Measurements from ENCODE around the gene ACTR8.

The ACTR8 gene

GRCh38 chr3:53823956-53824657 lies 57.8 kb downstream of the ACTR8 start:
- Histone ChIP-seq H3K79me2 (ENCODE audit: low read length) (no peaks in the 10 kb centered on the region), H3K4me2 (ENCODE audit: low read depth, low read length) (no peak overlapping the region), H2AFZ (ENCODE audit: low read length) (no peak overlapping the region), H3K4me1 (ENCODE audit: low read length) (no peaks in the 10 kb centered on the region), H4K20me1 (ENCODE audit: insufficient read depth, low read length) (no peaks in the 10 kb centered on the region), H3K27me3 (replicated peaks; ENCODE audit: insufficient read depth, low read length) (no peaks in the 10 kb centered on the region), H3K27ac (ENCODE audit: low read length) (no peak overlapping the region), H3K4me3 (ENCODE audit: low read length) (no peak overlapping the region), H3F3A (ENCODE audit: insufficient read depth, low read length) (no peaks in the 10 kb centered on the region), H3K9ac (ENCODE audit: low read length) (no peak overlapping the region), H3K36me3 (replicated peaks; ENCODE audit: insufficient read depth, low read length) (no peaks in the 10 kb centered on the region), H3K9me3 (replicated peaks; ENCODE audit: insufficient read depth, low read length) (no peaks in the 10 kb centered on the region), H3K9me2 (replicated peaks; ENCODE audit: insufficient read depth, low read length) (no peaks in the 10 kb centered on the region)
- no peak for TF ChIP-seq CTCF (IDR thresholded peaks at IDR 0.05; ENCODE audit: low read length)
- TF ChIP-seq EZH2phosphoT487 (IDR thresholded peaks at IDR 0.05; ENCODE audit: low read length), result no peak
- no peak for TF ChIP-seq EZH2 (optimal IDR thresholded peaks at IDR 0.05; ENCODE audit: low read depth, low read length)
- no peak for DNase-seq

- Histone ChIP-seq H2AFZ (ENCODE audit: low read length) (no peak overlapping the region), H4K20me1 (ENCODE audit: insufficient read depth, low read length) (no peaks in the 10 kb centered on the region), H3K4me1 (ENCODE audit: low read length) (no peaks in the 10 kb centered on the region), H3K27ac (ENCODE audit: low read length) (no peak overlapping the region), H3K4me2 (ENCODE audit: low read depth, low read length) (no peak overlapping the region), H3K36me3 (replicated peaks; ENCODE audit: insufficient read depth, low read length) (no peaks in the 10 kb centered on the region), H3K27me3 (replicated peaks; ENCODE audit: insufficient read depth, low read length) (no peaks in the 10 kb centered on the region), H3K9ac (ENCODE audit: low read length) (no peak overlapping the region), H3F3A (ENCODE audit: insufficient read depth, low read length) (no peaks in the 10 kb centered on the region), H3K9me2 (replicated peaks; ENCODE audit: insufficient read depth, low read length) (no peaks in the 10 kb centered on the region), H3K79me2 (ENCODE audit: low read length) (no peaks in the 10 kb centered on the region), H3K9me3 (replicated peaks; ENCODE audit: insufficient read depth, low read length) (no peaks in the 10 kb centered on the region), H3K4me3 (ENCODE audit: low read length) (no peak overlapping the region)
- no peak for DNase-seq
- no peak for TF ChIP-seq EZH2 (optimal IDR thresholded peaks at IDR 0.05; ENCODE audit: low read depth, low read length)
- TF ChIP-seq CTCF (IDR thresholded peaks at IDR 0.05; ENCODE audit: low read length), result no peak
- no peak for TF ChIP-seq EZH2phosphoT487 (IDR thresholded peaks at IDR 0.05; ENCODE audit: low read length)
Observed at GRCh38 chr3:53823026-53823955, 58.7 kb downstream of the ACTR8 start.

- Histone ChIP-seq H3K36me3 (replicated peaks; ENCODE audit: insufficient read depth, low read length) (no peaks in the 10 kb centered on the region), H3K9me3 (replicated peaks; ENCODE audit: insufficient read depth, low read length) (no peaks in the 10 kb centered on the region), H3K9ac (ENCODE audit: low read length) (no peak overlapping the region)
Observed at GRCh38 chr3:53822331-53822741, 59.6 kb downstream of the ACTR8 start.

More at GRCh38 chr3:53822331-53822741, 59.6 kb downstream of the ACTR8 start:
- Histone ChIP-seq H2AFZ (ENCODE audit: low read length) (no peak overlapping the region), H3K4me2 (ENCODE audit: low read depth, low read length) (no peak overlapping the region), H3K79me2 (ENCODE audit: low read length) (no peaks in the 10 kb centered on the region), H3K27me3 (replicated peaks; ENCODE audit: insufficient read depth, low read length) (no peaks in the 10 kb centered on the region), H3K4me1 (ENCODE audit: low read length) (no peaks in the 10 kb centered on the region), H3K27ac (ENCODE audit: low read length) (no peak overlapping the region), H4K20me1 (ENCODE audit: insufficient read depth, low read length) (no peaks in the 10 kb centered on the region), H3K9me2 (replicated peaks; ENCODE audit: insufficient read depth, low read length) (no peaks in the 10 kb centered on the region), H3K4me3 (ENCODE audit: low read length) (no peak overlapping the region), H3F3A (ENCODE audit: insufficient read depth, low read length) (no peaks in the 10 kb centered on the region)
- DNase-seq, result no peak
- TF ChIP-seq EZH2 (optimal IDR thresholded peaks at IDR 0.05; ENCODE audit: low read depth, low read length), result no peak
- no peak for TF ChIP-seq CTCF (IDR thresholded peaks at IDR 0.05; ENCODE audit: low read length)
- no peak for TF ChIP-seq EZH2phosphoT487 (IDR thresholded peaks at IDR 0.05; ENCODE audit: low read length)

Measured in MM.1S (cell line).